Fibroblast of skin of abdomen (primary cell): Measurements from ENCODE around the gene CD72.
"Not testable (repeated sequence)": the region's sequence is repeated elsewhere in the genome, so short reads cannot be mapped to it uniquely, and the experiment has no call there.

Source experiments
- DNase-seq: peaks from one replicate; pipeline ENCODE4 v3.0.0-alpha.2; 2013

CD72 gene

DNA sequence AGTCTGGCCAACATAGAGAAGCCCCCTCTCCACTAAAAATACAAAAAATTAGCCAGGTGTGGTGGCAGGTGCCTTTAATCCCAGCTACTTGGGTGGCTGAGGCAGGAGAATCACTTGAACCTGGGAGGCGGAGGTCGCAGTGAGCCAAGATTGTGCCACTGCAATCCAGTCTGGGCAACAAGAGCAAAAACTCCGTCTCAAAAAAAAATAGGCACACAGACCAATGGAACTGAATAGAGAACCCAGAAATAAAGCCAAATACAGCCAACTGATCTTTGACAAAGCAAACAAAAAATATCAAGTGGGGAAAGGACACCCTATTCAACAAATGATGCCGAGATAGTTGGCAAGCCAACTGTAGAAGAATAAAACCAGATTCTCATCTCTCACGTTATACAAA, 29.7 kb downstream of the CD72 start:
- DNase-seq: not testable (repeated sequence)

DNA sequence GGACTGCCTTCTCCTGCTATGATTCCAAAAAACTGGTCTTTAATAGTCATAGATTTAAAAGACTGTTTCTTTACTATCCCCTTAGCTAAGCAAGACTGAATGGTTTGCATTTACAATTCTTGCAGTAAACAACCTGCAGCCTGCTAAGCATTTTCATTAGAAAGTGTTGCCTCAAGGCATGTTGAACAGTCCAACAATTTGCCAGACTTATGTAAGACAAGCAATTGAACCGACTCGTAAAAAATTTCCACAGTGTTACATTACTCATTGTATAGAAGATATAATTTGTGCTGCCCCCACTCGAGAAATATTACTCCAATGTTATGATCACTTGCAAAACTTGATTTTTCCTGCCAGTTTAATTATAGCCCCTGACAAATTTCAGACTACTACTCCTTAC, 33.5 kb downstream of the CD72 start:
- DNase-seq: not testable (repeated sequence)

DNA sequence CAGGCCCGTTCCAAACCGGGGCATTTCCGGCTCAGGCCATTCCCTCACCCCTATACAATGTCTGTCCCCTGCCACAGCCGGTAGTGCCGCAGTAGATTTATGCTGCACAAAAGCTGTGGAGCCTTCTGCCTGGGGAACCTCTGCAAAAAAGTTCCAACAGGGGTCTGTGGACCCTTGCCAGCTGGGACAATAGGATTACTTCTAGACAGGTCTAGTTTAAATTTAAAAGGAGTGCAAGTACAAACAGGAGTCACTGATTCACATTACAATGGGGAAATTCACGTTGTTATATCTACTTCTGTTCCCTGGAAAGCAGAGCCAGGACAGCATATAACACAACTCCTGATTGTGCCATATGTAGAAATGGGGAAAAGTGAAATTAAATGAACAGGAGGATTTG, 34.7 kb downstream of the CD72 start:
- not testable (repeated sequence) for DNase-seq

DNA sequence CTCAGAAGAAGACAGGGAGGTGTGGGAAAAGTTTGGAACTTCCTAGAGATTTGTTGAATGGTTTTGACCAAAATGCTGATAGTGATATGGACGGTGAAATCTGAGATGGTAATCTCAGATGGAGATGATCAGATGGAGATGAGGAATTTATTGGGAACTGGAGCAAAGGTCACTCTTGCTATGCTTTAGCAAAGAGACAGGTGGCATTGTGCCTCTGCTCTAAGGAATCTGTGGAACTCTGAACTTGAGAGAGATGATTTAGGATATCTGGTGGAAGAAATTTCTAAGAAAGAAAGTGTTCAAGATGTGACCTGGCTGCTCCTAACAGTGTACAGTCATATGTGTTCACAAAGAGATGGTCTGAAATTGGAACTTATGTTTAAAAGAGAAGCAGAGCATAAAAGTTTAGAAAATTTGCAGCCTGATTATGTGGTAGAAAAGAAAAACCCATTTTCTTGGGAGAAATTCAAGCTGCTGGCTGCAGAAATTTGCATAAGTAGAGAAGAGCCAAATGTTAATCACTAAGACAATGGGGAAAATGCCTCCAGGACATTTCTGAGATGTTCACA, 38.5 kb downstream of the CD72 start:
- DNase-seq: not testable (repeated sequence)

DNA sequence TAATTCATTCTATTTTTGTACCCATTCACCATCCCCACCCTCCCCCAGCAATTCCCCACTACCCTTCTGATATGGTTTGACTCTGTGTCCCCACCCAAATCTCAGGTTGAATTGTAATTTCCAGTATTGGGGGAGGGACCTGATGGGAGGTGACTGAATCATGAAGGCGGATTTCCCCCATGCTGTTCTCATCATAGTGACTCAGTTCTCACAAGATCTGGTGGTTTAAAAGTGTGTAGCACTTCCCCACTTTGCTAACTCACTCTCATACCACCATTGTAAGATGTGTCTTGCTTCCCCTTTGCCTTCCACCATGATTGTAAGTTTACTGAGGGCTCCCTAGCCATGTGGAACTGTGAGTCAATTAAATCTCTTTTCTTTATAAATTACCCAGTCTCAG, 39.1 kb downstream of the CD72 start:
- DNase-seq: no peak

DNA sequence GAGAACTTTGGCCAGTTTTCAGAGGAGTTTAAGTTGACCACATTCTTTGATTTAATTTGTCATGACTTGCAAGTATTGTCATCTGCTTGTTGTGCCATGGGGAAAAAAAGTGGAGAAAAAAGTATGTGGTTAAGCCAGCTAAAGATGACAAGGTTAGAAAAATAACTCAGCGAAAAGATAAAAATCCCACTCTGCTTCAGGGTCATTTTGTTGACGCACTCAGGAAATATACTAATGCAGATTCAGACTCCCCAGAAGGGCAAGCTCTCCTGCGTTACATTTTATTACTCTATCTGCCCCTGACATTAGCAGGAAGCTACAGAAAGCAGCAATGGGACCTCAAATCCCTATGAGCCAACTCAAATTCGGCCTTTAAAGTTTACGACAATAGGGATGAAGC, 40.7 kb downstream of the CD72 start:
- no peak for DNase-seq

DNA sequence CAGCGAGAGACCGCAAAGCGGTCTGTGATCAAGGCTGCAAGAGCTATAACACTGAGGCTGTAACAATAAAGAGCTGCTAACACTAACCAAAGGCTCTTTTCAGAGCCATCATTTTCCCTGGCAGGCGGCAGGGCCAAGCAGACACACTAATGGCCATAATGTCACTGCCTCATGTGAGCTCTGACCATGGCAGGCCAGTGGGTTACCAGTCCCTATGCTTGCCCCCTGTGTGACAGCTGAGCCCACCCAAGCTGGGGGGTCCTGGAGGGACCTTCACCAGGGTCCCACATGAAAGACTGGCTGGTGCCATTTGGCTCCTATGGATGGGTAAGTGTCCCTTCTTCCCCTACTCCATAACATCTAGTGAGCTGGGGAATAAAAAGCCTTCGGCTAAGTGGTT, 42.7 kb downstream of the CD72 start:
- DNase-seq: no peak

DNA sequence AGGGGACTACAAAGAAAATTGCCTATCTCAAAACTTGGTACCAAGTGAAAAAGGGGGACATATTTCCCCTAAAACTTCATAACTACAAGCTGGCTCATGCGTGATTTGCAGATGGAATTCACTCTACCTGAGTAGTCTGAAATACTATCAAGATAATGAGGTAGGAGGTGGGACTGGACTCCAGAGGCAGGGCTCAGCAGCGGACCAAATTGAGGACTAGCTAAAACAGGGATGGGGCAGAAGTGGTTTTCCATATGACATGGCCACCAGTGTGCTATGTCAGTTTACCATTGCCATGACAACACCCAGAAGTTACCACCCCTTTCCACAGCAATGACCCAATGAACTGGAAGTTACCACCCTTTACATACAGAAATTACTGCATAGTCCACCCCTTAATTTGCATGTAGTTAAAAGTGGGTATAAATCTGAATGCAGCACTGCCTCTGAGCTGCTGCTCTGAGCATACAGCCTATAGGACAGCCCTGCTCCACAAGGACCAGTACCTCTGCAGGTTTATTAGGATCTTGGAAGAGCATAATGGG, 43.6 kb downstream of the CD72 start:
- DNase-seq: no peak

DNA sequence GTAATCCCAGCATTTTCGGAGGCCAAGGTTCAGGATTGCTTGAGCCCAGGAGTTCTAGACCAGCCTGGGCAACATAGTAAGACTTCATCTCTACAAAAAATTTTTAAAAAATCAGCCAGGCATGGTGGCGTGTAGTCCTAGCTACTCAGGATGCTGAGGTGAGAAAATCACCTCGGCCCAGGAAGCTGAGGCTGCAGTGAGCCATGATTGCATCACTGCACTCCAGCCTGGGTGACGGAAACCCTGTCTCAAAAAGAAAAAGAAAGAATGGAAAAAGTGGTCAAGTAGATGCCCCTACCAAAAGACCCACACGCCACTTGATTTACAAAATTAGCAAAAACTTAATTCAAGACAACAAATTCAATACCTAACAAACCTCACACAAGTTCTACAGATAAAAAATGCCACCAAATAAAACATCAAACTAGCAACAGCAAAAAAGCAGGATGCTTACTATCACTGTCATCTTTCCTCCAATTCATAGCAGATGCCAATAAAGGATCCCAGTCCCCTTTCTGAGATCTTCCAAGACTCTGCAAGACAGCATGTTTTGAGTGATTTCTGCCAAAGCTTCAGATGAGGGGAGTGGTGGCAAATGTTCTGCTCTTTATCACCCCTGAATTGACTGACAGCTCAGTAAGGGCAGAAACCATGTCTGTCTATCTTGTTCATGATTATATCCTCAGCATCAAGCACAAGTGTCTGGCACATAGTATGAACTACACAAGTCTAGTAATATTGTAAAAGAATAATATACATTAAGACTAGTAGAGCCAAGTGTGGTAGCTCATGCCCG, 47.3 kb downstream of the CD72 start:
- no peak for DNase-seq

DNA sequence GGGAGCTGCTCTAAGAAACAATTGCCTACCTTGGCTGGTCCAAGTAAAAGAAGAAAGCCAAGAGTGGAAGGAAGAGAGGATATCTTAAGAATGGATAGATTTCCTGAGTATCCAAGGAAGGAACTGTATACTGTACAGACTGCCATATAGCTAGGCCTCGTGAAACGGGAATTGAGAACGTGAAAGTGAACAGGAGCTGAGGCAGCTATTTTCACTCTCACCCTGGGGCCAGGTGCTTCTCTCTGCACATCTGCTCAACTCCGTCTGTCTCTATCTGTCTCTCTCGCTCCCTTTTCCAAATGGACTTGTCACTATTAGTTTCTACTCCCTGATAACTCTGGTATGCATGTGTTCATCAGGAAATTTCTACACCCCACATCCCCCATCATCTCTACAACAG, 49.0 kb downstream of the CD72 start:
- no peak for DNase-seq

DNA sequence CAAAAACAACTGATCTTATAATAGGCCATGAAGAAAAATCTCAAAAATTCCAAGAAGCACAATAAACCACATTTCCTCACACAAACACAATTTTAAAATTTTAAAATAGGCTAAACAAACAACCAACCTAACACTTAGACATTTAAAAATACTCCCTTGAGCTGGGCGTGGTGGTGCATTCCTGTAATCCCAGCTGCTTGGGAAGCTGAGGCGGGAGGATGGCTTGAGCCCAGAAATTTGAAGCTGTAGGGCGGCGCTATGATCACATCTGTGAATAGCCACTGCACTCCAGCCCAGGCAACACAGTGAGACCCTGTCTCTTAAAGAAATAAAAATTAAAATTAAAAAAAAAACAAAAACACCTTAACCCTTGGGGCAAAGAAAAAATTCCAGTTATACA, 50.0 kb downstream of the CD72 start:
- no peak for DNase-seq

DNA sequence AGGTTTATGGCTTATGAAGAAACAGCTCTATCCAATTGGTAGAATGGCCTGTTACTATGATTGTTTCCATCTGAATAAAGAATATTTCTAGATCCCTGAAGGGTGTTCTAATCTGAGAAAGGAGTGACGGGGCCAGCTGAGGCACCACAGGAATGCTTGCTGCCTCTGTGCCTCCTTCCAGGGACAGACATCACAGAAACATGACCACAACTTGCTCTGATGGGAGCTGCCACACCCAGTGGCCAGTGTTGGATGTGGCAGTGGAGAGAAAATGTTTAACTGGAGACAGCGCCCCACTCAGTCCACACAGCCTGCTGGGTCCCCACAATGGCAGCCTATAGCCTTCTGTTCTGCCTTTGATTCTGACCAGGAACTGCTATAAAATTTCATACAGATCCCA, 51.8 kb downstream of the CD72 start:
- peak; percentile 43 for DNase-seq

DNA sequence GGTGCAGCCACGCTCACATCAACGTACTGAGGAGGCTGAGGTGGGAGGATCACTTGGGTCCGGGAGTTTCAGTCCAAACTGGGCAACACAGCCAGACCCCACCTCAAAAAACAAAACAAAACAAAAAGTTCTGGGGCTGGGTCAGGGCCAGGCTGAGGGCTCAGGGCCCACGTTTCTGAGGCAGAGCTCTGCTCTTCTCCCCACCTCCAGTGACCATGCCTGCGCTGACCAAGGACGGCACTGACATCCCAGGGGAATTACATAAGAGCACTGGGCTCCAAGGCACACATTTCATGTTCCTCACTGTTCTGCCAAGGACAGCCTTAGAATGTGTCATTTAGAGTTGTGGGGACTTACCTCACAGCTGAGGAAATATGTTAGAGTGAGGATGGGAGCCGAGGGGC, 53.6 kb downstream of the CD72 start:
- DNase-seq: no peak

DNA sequence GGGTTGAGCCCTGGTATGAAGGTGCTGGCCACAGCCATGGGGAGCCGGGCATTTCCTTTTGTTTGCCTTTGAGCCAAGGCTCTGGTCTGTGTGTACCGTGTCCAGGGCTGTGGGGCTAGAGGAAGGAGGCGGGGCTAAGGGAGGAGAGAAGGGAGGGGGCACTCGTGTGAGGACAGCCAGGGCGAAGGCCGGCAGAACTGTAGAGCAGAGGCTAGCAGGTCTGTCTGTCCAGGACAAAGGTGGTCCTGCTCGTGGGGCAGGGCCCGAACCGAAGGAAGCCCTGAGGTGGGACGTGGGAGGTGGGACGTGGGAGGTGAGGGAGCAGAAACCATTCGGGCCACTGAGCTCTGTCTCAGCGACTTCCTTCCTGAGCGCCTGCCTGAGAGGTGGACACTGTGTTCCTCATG, 54.4 kb downstream of the CD72 start:
- DNase-seq: no peak

DNA sequence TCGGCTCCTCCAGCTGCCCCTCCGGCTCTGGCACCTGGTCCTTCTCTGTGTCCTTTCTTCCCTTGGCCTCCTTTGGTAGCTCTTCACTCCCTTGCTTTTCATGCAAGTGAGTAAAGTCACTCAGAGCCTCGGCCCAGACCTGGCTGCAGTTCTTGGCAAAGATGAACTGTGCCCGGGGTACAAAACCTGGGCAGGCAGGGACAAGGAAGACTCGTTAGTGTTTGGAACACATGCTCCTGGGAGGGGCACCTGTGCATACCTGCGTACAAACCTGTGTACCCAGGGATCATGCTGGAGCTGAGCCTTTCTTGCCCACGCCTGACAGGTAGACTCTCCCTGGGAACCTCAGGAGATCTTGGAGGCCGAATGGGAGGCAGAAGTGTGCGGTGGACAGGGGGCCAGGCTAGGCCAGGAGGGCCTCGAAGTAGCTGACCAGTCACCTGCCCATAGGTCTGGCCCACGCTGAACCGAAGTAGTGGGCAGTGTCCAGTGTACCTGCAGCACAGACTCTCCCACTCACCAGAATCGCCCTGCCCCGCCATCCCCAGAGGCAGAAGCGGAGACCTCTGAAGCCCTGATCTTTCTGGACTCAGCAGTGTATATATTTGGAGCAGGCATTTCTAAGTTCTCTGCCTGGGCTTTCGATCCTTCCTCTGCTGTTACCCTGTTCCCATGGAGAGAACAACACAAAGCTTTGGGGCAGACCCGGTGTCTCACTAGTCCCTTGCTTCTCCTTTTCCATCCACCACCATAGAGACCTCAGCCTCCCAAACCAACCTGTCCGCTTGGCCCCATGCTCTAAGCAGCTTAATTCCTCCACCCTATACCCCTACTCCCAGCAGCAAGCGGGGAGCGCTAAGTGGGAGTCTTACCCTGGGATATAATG, 55.1 kb downstream of the CD72 start:
- DNase-seq: no peak

DNA sequence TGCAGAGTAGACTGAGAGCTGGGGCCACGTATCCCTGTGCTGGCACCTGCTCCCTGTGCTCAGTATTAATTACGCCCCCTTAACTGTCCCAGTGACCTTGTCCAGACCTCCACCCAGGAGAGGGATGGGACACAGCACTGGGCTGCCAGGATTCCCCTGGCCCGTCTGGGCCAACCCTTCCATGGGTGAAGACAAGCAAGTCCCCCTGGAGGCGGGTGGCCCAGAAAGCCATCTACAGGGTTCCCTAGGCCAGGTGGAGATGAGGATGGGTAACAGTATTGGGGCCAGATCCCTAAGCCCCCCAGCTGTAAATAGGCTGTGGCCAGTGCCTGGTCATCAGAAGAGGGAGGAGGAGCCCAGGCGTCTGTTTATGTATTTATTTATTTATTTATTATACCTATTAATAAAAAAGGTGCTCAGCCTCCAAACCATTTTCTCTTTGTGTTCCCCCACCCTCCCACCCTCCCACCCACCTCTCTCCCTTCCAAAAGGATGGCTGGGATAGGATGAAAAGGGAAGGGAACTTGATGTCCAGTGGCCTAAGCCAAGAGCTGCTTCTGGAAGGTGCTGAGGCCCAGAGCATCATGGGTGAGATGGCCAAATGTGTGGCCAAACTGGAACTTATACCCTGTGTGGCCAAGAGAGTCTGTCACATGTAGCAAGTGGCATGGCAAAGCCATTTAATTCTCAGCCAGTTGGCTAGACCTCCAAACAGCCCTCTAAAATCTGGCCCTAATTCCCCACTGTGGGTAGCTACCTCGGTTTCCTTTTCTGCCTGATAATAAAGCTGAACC, 56.5 kb downstream of the CD72 start:
- no peak for DNase-seq

DNA sequence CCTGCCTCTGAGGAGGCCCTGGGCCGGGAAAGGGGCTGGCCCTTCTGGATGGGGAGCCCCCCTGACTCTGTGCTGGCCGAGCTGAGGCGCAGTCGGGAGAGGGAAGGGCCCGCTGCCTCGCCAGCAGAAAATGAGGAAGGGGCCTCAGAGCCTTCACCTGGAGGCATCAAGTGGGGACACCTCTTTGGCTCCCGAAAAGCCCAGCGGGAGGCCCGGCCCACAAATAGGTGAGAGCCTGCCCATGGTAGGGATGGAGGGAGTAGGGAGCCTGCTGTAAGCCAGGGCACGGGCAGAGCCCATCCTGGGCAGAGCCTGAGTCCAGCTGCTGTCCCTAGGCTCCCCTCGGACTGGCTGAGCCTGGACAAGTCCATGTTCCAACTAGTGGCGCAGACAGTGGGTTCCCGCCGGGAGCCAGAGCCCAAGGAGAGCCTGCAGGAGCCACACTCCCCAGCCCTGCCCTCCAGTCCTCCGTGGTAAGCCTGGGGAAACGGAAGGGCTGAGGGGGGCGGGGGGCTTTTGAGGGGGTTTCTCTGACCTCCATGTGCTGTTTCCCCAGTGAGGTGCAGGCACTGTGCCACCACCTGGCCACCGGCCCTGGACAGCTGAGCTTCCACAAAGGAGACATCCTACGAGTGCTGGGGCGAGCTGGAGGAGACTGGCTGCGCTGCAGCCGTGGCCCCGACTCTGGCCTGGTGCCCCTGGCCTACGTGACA, 57.4 kb downstream of the CD72 start:
- DNase-seq: no peak
